Measurements from ENCODE around the gene COX5B. TPM values are rescaled to one million over a fixed set of nuclear protein-coding genes. Genes with fewer than 3 reads are reported as not detected.

Gene COX5B
- total and polyA plus RNA-seq, 10 of the 15 experiments (the other 5 are each of a cell fraction or from before 2014, with no cell fraction given) = 69.5 to 518 (median 363) TPM

GRCh38 chr2:97651114-97651513, 5.3 kb downstream of the COX5B start:
- H3K36me3 ChIP-seq (ENCODE audit: control insufficient read depth in 2 of 2, insufficient read depth in 2 of 2, low read length in 1 of 2) = peaks cover 0 to 14% of the 10 kb centered on the region in 2 experiments
- CTCF ChIA-PET = interaction anchor here (0.7 to 2.9 kb wide), 2 partner anchors 11 to 61 kb away, joined by 3 to 11 read pairs; no protein-coding TSS in a partner anchor
- WGBS (ENCODE audit: insufficient coverage, insufficient replicate concordance, low lambda C conversion rate, missing lambda C conversion rate) = 83% methylated on average over 4 of the region's 4 CpGs

More at GRCh38 chr2:97651114-97651513, 5.3 kb downstream of the COX5B start:
- Histone ChIP-seq H3K27me3 (replicated peaks in 1 of 2; ENCODE audit: control insufficient read depth in 2 of 2, insufficient read depth in 2 of 2, low read length in 1 of 2) (no peaks in the 10 kb centered on the region), H4K20me1 (ENCODE audit: control insufficient read depth, insufficient read depth) (no peaks in the 10 kb centered on the region), H3K9ac (ENCODE audit: control insufficient read depth, insufficient read depth, low read length) (no peak overlapping the region), H3K79me2 (ENCODE audit: control insufficient read depth, insufficient read depth, low read length) (peaks cover 13% of the 10 kb centered on the region), H3K9me3 (replicated peaks; ENCODE audit: control insufficient read depth, insufficient read depth, low read length) (no peaks in the 10 kb centered on the region; the same call in 2 of the 3 replicates), H3K27ac (ENCODE audit: control insufficient read depth, insufficient read depth) (no peak overlapping the region), H3K4me1 (ENCODE audit: control insufficient read depth, insufficient read depth, low read length) (no peaks in the 10 kb centered on the region), H2AFZ (ENCODE audit: control insufficient read depth, low read depth, low read length) (no peak overlapping the region), H3K4me2 (ENCODE audit: control insufficient read depth, insufficient read depth) (no peak overlapping the region), H3K4me3 (no peak overlapping the region)
- in situ Hi-C loops (cut with MboI) (no loop called here), intact Hi-C loops (cut with micrococcal nuclease; ENCODE audit: unreplicated experiment) (no loop called here)
- no TSS peak for BruUV-seq (replicated peaks)
- no peak for DNase-seq (ENCODE audit: low read depth, low spot score)
- RAD21 ChIA-PET (ENCODE audit: unreplicated experiment) = interaction anchor here (1.7 kb wide), 1 partner anchor 45 kb away, joined by 6 read pairs; no protein-coding TSS in a partner anchor
- ATAC-seq = no peak
- POLR2A ChIA-PET = interaction anchor here (0.6 to 7.6 kb wide), 5 partner anchors 10 to 25 kb away, joined by 3 to 132 read pairs (median 3); partner anchors contain the start of gene ACTR1B
- SMC1A ChIA-PET (ENCODE audit: uncharacterized antibody, unreplicated experiment) = interaction anchor here (1.6 to 2.9 kb wide), 2 partner anchors 11 to 47 kb away, joined by 4 to 9 read pairs; no protein-coding TSS in a partner anchor
- no peak for TF ChIP-seq BCLAF1 (IDR thresholded peaks at IDR 0.05)
- TF ChIP-seq E2F4 (IDR thresholded peaks at IDR 0.05; ENCODE audit: low read depth, low read length) = no peak
- no peak for TF ChIP-seq PRDM15 (CRISPR knock-in tag; IDR thresholded peaks at IDR 0.05)
- TF ChIP-seq NKRF (conservative IDR thresholded peaks at IDR 0.05) = no peak
- TF ChIP-seq PKNOX1 (IDR thresholded peaks at IDR 0.05) = no peak
- no peak for TF ChIP-seq POLR2AphosphoS5 (IDR thresholded peaks at IDR 0.05; ENCODE audit: low read length)
- TF ChIP-seq ASH2L (IDR thresholded peaks at IDR 0.05; ENCODE audit: borderline replicate concordance, low read depth) = no peak
- TF ChIP-seq ZNF274 (IDR thresholded peaks at IDR 0.05; ENCODE audit: insufficient read depth, insufficient read length) = no peak
- no peak for TF ChIP-seq PAX8 (IDR thresholded peaks at IDR 0.05)
- no peak for TF ChIP-seq PML (IDR thresholded peaks at IDR 0.05; ENCODE audit: low read length)
- TF ChIP-seq SREBF1 (IDR thresholded peaks at IDR 0.05; ENCODE audit: low read length) = no peak
- FAIRE-seq = no peak
